ENCODE data around the gene ZBTB1.
"Not testable (repeated sequence)": the region's sequence is repeated elsewhere in the genome, so short reads cannot be mapped to it uniquely, and the experiment has no call there.

Gene ZBTB1

DNA sequence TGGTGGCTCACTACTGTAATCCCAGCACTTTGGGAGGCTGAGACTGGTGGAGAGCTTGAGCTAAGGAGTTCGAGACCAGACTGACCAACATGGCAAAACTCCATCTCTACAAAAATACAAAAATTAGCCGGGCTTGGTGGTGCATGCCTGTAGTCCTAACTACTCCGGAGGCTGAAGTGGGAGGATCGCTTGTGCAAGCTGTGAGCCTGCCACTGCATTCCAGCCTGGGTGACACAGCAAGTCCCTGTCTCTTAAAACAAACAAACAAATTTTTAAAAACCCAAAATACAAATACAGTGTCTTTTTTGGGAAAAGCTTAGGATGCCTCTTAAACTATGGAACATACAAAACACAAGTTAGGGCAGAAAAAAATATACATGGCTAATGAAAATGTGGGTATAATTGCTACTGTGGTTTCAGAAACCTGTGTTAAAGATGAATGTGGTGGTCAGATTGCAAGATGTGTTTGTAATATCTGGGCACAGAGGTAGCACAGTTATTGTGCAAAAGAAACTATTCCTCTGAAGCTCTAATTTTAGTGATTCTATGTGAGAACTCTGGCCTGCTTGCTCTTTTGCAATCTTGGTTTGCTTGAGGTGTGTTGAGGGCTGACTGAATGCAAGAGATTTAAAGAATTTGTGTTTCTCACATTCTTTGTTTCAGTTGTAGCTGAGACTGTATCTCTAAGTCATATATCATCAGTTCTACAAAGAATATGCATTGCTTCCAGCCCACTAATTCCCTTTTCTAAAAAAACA, 32.1 kb downstream of the ZBTB1 start:
- DNase-seq: no peak

DNA sequence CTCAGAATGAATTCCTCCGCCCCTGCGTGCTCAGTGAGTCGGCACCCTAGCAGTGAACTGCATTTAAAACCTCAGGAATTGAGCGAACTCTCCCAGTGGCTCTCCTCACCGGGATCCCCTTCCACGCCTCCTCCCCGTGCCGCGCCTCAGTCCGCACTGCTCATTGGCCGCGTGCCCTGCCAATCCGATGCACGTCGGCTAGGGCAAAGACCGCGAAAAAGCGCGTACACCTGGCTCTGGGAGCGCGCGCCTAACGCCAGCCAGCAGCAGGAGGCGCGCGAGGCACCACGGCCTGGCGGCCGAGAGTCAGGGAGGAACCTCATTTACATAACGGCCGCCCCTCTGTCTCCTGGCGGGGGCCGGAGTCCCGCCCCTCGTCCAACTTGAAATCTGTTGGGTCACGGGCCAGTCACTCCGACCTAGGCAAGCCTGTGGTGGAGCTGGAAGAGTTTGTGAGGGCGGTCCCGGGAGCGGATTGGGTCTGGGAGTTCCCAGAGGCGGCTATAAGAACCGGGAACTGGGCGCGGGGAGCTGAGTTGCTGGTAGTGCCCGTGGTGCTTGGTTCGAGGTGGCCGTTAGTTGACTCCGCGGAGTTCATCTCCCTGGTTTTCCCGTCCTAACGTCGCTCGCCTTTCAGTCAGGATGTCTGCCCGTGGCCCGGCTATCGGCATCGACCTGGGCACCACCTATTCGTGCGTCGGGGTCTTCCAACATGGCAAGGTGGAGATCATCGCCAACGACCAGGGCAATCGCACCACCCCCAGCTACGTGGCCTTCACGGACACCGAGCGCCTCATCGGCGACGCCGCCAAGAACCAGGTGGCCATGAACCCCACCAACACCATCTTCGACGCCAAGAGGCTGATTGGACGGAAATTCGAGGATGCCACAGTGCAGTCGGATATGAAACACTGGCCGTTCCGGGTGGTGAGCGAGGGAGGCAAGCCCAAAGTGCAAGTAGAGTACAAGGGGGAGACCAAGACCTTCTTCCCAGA, 35.9 kb downstream of the ZBTB1 start, which contains the start of gene HSPA2:
Gene HSPA2 (plus strand): TSS at position 534 of the 995 bp plus-strand sequence. CDS start 109 bp downstream, at position 643.
- DNase-seq: peak; percentile 95

DNA sequence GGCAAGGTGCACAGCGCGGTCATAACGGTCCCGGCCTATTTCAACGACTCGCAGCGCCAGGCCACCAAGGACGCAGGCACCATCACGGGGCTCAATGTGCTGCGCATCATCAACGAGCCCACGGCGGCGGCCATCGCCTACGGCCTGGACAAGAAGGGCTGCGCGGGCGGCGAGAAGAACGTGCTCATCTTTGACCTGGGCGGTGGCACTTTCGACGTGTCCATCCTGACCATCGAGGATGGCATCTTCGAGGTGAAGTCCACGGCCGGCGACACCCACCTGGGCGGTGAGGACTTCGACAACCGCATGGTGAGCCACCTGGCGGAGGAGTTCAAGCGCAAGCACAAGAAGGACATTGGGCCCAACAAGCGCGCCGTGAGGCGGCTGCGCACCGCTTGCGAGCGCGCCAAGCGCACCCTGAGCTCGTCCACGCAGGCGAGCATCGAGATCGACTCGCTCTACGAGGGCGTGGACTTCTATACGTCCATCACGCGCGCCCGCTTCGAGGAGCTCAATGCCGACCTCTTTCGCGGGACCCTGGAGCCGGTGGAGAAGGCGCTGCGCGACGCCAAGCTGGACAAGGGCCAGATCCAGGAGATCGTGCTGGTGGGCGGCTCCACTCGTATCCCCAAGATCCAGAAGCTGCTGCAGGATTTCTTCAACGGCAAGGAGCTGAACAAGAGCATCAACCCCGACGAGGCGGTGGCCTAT, 36.8 kb downstream of the ZBTB1 start:
- no peak for DNase-seq

DNA sequence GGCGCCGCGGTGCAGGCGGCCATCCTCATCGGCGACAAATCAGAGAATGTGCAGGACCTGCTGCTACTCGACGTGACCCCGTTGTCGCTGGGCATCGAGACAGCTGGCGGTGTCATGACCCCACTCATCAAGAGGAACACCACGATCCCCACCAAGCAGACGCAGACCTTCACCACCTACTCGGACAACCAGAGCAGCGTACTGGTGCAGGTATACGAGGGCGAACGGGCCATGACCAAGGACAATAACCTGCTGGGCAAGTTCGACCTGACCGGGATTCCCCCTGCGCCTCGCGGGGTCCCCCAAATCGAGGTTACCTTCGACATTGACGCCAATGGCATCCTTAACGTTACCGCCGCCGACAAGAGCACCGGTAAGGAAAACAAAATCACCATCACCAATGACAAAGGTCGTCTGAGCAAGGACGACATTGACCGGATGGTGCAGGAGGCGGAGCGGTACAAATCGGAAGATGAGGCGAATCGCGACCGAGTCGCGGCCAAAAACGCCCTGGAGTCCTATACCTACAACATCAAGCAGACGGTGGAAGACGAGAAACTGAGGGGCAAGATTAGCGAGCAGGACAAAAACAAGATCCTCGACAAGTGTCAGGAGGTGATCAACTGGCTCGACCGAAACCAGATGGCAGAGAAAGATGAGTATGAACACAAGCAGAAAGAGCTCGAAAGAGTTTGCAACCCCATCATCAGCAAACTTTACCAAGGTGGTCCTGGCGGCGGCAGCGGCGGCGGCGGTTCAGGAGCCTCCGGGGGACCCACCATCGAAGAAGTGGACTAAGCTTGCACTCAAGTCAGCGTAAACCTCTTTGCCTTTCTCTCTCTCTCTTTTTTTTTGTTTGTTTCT, 37.6 kb downstream of the ZBTB1 start:
- no peak for DNase-seq

DNA sequence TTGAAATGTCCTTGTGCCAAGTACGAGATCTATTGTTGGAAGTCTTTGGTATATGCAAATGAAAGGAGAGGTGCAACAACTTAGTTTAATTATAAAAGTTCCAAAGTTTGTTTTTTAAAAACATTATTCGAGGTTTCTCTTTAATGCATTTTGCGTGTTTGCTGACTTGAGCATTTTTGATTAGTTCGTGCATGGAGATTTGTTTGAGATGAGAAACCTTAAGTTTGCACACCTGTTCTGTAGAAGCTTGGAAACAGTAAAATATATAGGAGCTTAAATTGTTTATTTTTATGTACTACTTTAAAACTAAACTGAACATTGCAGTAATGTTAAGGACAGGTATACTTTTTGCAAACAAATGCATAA, 38.2 kb downstream of the ZBTB1 start:
- DNase-seq: no peak

DNA sequence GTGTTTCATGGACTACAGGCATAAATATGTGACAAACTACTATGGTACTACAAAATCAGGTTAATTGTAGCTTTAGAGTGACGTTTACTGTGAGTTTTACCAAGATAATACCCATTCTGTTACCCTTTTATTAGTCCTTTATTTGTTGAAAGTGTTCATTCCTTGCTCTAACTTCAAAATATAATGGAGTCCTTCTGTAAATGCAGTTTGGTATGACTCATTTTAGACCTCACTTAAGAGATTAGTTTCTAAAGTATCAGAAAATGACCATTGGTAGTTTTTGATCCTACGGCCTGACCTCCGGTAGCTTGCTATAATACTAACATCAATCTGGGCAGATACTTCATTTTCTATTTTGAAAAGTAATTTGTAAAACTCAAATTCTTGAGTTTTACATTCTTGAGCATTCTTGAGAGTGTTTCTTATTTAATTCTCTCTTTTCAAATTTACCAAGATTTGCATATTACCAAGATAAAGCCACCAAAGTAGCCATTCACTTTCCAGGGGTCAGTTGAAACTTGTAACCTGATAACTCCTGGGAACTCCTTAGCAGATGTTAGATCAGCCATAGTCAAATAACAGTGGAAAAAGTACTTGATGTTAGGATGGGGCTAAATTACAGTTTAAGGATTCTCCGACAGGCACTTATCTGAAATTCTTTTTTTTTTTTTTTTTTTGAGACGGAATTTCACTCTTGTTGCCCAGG, 40.2 kb downstream of the ZBTB1 start:
- no peak for DNase-seq

DNA sequence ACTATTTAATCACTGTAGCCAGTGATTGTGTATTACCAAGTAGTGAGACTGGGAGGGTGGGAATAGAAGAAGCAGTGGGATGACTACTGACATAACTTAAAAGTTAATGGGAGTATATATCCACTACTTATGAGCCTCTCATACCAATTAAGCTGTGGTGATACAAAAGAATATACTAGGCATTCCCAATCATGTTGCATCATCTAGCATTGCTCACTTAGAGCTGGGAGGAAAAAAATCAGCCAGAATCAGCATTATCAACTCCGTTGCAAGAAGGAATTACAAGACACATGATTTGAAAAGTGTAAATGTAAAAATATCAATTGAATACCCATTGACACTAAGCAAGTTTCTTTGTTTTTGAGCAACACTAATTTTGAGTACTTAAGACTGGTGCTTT, 44.4 kb downstream of the ZBTB1 start:
- no peak for DNase-seq

DNA sequence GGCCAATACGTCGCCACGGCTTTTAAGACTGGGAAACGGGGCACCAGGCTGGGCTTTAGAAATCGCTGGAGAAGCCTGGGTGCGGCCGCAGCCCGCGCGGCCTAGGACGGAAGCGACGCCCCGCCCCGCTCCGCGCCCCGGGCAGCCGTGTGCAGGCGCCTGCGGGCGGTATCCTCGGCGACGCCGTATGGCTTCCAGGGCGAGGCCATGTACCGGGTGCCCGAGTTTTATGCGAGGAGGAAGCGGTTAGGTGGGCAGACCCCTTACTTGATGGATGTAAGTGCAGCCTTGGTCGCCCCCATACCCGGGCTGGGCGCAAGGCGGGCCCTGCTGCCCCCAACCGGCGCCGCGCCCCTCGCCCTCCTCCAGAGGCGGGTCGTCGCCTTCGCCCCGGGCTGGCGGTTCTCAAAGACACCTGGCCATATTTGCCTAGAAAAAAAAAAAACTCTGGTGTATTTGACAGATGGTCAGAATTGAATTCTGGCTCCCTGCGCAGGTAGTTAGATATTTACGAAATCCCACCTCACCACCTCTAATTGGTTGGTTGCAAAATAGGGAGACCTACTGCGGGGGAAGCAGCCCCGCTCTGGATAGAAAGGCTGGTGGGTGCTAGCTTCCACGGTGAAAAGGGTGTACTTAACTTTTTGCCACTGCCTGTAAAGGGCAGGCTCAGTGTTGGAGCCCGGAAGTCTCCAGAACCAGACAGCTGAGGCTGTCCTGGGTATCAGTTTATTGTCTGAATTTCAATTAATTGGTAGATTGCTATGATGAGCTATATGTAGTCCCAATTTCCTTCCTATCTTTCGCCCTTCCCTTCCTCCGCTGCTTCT, 45.4 kb downstream of the ZBTB1 start, which contains the start of gene PPP1R36:
Gene PPP1R36 (plus strand): TSS at position 171 of the 830 bp plus-strand sequence. CDS start 37 bp downstream, at position 208.
- peak; percentile 50 to 66 for DNase-seq

DNA sequence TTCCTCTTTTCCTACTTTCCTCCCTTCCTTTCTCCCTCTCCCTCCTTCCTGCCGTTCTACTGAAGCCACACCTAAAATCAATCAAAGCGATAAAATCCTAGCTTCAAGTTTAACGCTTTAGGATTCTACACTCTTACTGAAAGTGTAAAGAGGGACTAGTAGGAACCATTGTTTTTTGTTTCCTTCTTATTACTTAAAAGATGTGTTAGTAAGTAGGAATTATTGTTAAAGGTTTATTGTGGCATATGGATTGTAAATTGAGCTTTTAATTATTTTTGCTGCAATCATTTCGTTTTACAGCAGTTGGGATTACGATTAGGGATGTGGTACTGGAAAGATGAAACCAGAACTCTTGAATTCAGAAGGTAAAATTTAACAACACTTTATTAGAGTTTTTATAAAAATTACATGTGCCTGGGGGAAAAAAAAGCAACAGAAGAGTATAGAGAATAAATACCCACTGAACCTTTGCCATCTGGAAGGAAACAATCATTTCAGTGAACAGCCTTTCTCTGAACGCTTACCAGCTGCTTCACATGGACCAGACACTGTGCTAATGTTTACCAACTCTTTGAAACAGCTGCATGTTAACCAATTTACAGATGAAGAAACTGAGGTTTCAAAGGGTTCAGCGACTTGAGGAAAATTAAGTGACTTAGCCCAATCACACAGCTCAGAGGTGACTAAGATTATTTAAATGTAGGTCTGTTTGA, 46.2 kb downstream of the ZBTB1 start:
- no peak for DNase-seq

DNA sequence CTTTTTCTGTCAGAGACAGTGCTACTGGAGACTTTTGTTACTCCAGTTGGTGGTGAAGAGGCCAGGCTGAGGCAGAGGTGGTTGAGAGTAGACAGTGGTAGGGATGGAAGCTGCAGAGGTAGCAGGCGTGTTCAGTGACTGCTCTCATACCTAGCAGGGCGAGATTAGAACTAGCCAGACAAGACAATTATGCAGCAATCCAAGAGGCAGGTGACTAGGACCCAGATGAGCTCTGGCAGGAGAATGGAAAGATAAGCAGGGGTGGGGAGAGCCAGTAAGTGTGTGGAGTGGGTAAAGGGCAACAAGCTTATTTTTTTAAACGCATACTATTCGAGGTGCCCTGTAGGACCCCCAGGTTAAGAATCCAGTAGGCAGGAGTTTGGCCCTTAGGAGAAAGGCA, 50.0 kb downstream of the ZBTB1 start:
- DNase-seq: no peak

DNA sequence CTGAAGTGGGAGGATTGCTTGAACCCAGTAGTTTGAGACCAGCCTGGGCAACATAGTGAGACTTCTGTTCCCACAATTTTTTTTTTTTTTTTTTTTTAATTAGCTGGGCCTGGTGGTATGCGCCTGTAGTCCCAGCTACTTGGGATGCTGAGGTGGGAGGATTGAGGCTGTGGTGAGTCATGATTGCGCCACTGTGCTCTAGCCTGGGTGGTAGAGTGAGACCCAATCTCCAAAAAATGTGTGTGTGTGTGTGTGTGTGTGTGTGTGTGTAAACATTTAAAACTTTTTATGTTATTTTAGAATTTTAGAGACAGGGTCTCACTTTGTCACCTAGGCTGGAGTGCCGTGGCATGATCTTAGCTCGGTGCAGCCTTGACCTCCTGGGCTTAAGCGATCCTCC, 52.0 kb downstream of the ZBTB1 start:
- DNase-seq: no peak

DNA sequence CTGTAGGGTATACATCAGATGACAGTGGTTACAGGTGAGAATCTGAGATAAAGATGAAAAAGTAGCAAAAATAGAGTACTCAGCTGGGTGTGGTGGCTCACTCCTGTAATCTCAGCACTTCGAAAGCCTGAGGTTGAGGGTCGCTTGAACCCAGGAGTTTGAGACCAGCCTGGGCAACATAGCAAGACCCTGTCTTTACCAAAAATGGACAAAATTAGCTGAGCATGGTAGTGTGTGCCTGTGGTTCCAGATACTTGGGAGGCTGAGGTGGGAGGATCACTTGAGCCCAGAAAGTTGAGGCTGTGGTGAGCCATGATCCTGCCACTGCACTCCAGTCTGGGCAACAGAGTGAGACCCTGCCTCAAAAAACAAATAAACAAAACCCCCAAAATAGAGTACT, 53.6 kb downstream of the ZBTB1 start:
- not testable (repeated sequence) for DNase-seq

DNA sequence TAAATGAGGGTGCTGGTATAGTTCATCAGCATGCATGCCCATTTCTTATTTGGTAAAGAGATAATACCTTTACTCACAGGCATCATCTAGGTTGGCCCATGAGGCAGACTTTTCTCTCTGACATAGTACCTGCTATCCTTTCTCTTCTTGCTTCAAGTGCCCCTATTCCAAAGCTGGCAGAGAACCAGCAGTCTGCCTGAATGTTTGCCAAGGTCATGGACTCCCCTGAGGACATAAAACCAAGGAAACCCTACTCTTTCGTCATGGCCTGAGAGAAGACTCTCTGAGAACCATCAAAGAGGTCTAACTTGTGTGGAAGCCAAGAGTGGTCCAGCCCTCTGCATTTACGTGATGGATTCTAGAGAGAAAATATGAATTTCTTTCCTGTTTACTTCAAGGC, 57.1 kb downstream of the ZBTB1 start:
- DNase-seq: no peak

DNA sequence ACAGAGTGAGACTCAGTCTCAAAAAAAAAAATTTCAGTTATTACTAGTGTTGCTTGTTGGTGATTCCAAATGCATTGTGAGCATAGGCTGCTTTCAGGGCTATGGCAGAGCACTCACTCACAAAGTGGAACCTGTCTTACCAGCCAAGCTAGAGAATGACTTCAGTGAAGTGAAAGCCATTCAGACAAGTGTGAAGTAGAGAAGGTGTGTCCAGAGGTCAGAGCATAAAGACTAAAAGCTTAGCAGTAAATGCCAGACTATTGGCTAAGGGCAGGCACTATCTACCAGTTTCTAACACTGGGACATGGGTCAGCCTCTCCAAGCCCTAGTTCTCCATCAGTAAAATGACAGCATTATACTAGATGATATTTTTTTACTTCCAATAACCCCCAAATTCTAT, 57.9 kb downstream of the ZBTB1 start:
- no peak for DNase-seq

DNA sequence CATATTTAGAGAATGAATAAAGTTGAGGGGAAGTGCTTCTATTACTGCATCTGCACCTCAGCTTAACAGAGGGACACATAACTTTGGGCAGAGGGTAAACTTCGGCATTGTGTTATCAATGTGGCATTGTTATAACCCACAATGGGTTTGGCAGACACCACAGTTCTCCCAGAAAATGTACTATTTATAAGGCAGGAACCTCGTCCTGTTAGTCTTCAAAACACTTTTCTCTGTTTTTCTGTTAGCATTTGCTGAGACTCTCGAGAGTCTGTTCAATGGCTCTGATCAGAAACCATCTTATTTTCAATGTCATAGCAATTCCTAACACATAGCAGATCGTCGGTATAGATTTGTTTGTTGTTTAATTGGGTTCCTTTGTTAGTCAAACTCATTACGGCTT, 59.1 kb downstream of the ZBTB1 start:
- DNase-seq: no peak

DNA sequence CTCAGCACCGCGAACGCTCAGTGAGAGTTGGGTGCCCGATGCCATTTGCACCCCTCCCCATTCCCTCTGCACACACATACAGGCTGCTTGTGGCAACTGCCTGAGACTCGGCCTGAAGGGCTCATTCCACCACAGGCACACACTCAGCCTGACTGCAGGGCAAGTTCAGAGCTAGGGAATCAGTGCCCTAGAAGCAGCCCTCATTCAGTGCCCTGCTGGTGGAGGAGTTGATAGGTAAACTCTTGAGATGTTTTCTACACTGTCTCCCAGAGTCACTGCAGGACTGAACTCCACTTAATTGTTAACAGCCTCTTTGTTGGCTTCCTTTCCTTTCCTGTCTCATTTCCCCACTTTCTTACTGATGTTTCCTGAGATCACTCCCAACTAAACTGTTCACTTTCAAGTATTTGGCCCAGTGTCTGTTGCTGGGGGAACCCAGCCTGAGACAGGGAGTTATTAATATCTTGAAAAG, 62.1 kb downstream of the ZBTB1 start:
- DNase-seq: no peak

DNA sequence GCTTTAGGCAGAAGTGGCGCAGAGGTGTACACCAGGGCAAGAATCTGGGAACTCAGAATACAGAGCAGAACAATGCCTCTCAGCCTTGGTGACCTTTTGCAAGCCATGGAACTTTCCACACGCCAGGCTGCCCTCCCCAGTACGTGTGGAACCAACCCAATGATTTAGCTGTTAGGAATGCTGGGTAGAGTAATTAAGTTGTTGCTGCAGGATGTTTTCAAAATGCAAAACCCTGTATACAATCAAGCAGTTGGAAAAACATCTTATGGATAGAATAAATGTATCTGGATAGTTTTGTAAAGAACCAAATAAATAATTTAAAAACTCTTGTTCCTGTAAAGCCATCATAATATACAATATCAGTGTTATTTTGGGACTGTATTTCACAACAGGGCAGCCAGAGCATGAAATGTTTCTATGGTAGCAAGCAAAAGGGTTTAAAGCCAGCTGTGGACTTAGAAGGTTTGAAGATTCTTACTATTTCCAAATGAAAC, 64.6 kb downstream of the ZBTB1 start:
- DNase-seq: no peak

DNA sequence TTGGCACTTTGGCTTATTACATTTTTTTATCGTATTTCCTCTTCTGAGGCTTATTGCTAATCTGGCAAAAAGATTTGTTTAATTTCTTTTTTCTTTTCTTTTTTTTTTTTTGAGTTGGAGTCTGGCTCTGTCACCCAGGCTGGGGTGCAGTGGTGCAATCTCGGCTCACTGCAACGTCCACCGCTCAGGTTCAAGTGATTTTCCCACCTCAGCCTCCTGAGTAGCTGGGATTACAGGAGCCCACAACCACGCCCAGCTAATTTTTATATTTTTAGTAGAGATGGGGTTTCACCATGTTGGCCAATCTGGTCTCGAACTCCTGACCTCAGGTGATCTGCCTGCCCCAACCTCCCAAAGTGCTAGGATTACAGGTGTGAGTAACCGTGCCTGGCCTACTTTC, 65.1 kb downstream of the ZBTB1 start:
- not testable (repeated sequence) for DNase-seq

DNA sequence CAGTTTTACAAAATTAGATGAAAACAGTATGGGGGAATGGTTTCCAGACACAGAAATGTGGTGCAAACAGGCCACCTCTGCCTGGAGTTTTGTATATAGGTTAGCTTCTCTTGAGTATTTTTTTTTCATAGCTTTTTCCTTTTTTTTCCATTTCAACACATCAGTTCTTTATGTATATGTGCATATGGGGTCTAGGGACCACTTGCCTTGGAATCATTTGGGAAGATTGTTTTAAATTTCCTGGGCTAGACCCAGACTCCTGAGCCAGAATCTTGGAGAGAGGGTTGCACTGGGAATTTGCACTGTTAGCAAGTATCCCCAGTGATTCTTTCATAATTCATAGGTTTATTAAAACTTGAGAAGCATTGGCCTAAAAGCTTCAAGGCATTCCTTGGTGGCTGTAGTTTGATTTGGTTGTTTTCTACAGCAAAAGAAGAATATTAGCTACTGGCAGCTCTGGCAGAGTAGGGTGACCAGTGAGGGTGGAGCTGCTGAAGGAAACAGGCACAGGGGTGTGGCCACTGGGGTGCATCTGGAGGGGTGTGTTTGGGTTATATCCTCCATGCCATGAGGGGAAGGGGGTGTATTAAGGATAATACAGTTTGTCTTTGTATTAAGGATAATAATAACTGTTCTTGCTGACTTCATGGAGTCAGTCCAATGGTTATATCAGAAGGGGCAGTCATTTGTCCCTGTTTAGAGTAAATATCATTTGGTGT, 68.0 kb downstream of the ZBTB1 start:
- DNase-seq: no peak
